NT2/D1 (cell line): ENCODE data around the gene INSC.

Experiments used
- YY1 ChIP-seq: IDR thresholded peaks from 2 replicates; pipeline ENCODE4 v1.6.1; 2011; ENCODE audit not compliant: insufficient read length, insufficient read depth
- ZNF274 ChIP-seq: IDR thresholded peaks from 2 replicates; pipeline ENCODE4 v1.6.1; 2011; ENCODE audit warnings: mild to moderate bottlenecking, low read depth, low read length

- no peak for TF ChIP-seq ZNF274
- TF ChIP-seq YY1: no peak
Observed at GRCh38 chr11:15275141-15275540, 160.4 kb downstream of the INSC start.
